RPMI7951 (cell line): Measurements from ENCODE around the gene GOLIM4. TPM values are rescaled to one million over a fixed set of nuclear protein-coding genes. Genes with fewer than 3 reads are reported as not detected.
"Not testable (repeated sequence)": the region's sequence is repeated elsewhere in the genome, so short reads cannot be mapped to it uniquely, and the experiment has no call there.

Experiments
- DNase-seq: peaks from one replicate; pipeline ENCODE4 v3.0.0-alpha.2; 2012; ENCODE audit warnings: low read depth
- total RNA-seq: library from RNA; depleted of rRNA; stranded (reverse); fragments of >200 nt; shearing (Covaris generic); gene quantifications from 2 replicates; pipeline ENCODE4 v1.2.3, GENCODE V29; 2014

Gene GOLIM4
- total RNA-seq, 1 experiment from 2014 or later, result 63.3 TPM

DNA sequence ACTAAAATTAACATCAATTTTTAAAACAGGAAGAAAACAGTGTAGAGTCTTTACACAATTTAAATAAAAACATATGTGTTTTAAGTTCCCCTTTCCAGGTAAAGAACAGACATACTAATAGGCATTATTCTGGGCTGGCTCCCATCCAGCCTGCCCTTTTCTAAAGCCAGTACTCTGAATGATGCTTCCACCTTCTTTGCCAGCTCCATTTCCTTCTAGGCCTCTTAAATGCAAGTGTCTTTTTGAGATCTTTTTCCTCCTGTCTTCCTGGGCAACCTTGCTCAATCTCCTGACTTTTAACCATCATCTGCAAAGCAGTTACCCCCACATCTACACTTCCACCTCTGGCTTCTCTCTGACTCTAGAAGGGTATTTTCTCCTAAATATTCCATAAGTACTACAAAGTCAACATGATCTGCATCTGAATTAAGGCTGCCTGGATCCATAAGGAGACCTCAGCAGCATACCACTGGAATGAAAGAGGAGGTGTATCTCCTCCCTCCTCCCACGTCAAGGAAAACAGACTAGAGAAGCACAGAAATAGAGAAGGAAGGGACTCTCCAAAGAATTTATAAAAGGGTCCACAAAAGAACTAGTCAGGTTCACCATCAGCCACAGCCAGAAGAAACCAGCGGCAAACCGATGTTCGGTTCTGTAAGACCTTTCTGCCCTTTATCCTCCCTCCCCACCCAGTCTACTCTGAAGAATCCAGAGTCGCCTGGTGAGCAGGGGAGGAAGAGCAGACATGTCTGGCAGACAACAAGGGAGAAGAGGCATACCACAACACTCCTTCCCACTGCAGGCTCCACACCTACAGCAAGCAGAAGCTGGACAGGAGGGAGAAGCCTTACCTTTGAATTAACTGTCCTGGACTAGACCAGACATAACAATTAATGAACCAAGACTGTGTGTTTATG, 47.1 kb downstream of the GOLIM4 start:
- no peak for DNase-seq

GRCh38 chr3:168047936-168048335, 47.8 kb downstream of the GOLIM4 start:
- DNase-seq, result no peak

DNA sequence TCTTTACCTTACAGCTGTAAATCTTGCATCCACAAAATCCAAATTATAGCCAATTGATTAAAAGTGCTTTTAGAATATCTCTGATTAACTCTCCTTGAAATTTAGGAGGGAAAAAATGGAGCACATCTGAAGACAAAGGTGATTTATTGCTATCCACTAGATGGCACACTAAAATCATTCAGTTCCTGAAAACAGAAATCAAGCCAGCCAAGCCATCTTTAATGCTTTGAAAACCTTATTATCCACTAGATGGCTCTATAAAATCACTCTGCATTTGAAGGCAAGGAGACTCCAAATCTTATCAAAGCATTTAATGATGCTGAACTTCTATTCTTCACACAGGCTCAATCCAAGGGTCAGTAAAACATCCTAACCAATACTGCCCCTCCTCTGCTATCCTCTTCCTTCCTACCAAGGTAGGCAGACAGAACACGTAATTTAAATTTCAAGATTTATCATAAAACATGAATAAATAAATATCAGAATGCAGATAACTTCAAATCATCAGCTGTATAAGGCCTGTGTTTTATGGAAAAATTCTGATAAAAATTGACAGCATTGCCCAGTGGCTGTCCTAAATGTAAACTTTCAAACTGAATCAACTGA, 48.4 kb downstream of the GOLIM4 start:
- DNase-seq, result peak; percentile 82

- no peak for DNase-seq
These were observed 51.7 kb downstream of the GOLIM4 start for GRCh38 chr3:168044049-168044448.

GRCh38 chr3:168040607-168041208, 55.0 kb downstream of the GOLIM4 start:
- peak; percentile 73 for DNase-seq

GRCh38 chr3:168037020-168037419, 58.7 kb downstream of the GOLIM4 start:
- no peak for DNase-seq

GRCh38 chr3:168036619-168037018, 59.1 kb downstream of the GOLIM4 start:
- no peak for DNase-seq

DNA sequence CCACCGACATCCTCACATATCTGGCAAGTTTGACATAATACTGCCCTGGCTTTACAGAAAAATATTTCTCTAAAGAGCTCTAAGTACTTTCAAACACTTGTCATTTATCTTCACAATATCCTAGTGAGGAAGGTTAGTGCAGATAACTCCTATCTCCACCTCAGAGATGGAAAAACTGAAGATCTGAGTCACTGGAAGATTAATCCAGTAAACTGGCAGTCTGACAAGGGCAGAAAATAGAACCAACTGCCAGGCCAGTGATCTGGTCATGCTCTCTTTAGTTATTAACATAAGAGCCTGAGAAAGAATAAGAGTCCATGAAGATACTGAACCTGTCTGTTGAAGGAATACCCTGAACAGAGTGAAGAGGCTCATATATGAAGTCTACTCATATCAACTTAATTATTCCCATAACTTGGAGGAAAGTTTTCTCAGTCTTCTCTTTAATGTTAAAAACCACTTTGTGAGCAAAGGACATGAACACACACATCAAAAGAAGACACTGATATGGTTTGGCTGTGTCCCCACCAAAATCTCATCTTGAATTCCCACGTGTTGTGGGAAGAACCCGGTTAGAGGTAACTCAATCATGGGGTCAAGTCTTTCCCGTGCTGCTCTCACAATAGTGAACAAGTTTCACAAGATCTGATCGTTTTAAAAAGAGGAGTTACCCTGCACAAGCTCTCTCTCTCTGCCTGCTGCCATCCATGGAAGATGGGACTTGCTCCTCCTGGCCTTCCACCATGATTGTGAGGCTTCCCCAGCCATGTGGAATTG, 61.4 kb downstream of the GOLIM4 start:
- DNase-seq, result peak; percentile 92

DNA sequence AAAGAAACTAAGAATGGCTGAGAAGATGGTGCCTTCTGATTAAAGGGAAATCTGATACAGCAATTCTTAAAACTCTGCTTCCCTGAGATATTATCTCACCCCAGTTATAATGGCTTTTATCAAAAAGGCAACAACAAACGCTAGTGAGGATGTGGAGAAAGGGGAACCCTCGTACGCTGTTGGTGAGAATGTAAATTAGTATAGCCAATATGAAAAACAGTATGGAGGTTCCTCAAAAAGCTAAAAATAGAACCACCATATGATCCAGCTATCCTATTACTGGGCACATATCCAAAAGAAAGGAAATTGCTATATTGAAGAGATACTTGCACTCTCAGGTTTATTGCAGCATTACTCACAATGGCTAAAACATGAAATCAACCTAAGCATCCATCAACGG, 65.1 kb downstream of the GOLIM4 start:
- DNase-seq, result no peak

DNA sequence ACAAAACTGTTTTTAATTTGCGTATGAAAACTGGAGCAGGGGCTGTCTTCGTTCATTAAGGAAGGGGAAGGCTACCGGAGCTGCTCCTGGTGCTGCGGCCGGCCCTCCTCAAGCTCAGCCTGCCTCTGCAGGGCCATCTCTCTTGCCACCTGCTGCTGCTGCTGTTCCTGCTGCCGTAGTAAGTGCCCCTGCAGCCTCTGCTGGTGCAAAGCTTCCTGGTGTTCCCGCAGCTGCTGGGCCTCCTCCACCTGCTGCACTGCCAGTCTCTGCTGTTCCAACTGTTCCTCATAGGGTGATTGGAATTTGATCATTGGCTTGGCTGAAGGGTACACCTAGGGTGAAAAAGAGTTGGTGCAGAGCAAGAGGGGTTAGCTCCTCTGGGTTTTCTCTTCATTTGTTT, 66.0 kb downstream of the GOLIM4 start:
- DNase-seq, result no peak

- DNase-seq, result no peak
These were observed 67.6 kb downstream of the GOLIM4 start for GRCh38 chr3:168028086-168028485.

GRCh38 chr3:168026764-168027163, 69.0 kb downstream of the GOLIM4 start:
- DNase-seq, result no peak

DNA sequence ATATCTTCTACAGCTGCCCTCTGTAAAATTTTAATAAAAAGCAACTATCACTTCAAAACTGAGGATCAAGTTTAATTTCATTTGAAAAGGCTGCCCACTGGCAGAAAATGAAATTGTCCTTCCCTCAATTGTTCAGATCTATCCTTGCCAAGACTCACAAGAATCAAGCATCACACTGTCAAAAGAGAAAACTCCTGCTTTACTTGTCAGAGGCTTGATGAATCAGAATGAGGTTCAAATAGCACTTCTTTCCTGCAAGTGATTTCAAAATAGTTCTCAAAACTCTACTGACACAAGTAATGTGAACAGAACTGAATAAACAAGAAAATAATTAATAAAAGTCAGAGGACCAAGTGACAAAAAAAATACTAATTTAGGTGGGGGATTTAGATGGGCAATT, 70.6 kb downstream of the GOLIM4 start:
- DNase-seq, result peak; percentile 51

GRCh38 chr3:168024537-168024941, 71.2 kb downstream of the GOLIM4 start:
- peak; percentile 99 for DNase-seq

GRCh38 chr3:168021737-168022450, 73.8 kb downstream of the GOLIM4 start:
- no peak for DNase-seq

DNA sequence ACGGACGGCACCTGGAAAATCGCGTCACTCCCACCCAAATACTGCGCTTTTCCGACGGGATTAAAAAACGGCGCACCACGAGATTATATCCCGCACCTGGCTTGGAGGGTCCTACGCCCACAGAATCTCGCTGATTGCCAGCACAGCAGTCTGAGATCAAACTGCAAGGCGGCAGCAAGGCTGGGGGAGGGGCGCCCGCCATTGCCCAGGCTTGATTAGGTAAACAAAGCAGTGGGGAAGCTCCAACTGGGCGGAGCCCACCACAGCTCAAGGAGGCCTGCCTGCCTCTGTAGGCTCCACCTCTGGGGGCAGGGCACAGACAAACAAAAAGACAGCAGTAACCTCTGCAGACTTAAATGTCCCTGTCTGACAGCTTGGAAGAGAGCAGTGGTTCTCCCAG, 84.4 kb downstream of the GOLIM4 start:
- not testable (repeated sequence) for DNase-seq

DNA sequence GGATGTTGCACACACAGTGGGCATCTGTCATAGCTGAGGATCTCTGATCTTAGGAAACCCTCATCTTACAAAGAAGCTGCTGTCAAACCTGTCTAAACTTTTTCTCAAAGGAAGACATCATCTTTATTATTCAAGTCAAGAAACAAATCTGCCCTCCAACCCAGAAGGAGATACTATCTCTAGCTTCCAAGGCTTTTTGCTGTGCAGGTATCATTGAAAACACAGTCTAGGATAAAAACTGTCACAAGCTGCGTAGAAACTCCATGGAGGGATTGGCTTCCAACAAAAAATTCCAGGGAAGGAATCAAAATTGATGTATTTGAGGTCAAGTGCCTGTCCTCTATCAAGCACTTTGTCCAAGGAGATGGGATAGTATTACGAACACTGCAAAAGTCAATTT, 89.1 kb downstream of the GOLIM4 start:
- no peak for DNase-seq

DNA sequence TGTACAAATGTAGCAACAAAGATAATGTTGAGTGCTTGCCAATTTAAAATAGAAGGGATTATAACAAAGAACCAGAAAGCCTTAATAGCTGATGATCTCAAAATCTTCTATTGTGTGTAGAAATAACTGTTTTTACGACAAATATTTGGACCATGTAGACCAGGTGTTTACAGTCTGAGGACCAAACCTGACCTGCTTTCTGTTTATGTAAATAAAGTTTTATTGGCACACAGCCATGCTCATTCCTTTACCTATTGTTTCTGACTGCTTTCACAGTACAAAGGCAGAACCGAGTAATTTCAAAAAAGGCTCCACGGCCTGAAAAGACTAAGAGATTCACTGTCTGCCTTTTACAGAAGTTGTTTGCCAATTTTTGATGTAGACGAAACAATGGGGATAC, 91.8 kb downstream of the GOLIM4 start:
- DNase-seq, result no peak

DNA sequence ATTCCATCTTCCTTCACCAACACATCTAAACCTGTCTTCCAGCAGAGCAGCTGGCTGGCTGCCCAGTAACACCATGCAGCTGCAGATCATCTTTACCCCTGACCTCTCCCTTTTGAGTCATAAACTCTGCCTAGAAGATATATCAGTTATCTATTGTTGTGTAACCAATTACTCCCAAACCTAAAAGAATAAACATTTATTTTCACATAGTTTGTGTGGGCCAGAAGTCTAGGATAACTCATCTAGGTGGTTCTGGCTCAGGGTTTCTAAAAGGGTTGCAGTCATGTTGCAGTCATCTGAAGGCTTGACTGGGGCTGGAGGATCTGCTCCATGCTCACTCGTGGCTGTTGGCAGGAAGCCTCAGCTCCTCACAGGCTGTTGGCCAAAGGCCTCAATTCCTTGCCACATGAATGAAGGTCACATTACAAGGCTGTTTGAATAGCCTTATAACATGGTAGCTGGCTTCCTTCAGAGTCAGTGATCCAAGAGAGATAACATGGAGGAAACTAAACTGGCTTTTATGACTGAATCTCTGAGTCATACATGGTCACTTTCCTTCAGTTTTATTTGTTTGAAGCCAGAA, 92.8 kb downstream of the GOLIM4 start:
- DNase-seq, result peak; percentile 93

GRCh38 chr3:168001244-168001643, 94.5 kb downstream of the GOLIM4 start:
- DNase-seq, result no peak

GRCh38 chr3:167998253-167998652, 97.5 kb downstream of the GOLIM4 start:
- DNase-seq, result no peak
